Brain microvascular endothelial cell (primary cell): ENCODE data around the gene MSTN.

Experiments
- DNase-seq: peaks from one replicate; pipeline ENCODE4 v3.0.0-alpha.2; 2020
- H3K27ac ChIP-seq: fragments of 250-450 bp; sonication (Bioruptor Pico); 2 replicates; pipeline ENCODE4 v1.5.1; 2020; ENCODE audit warnings: mild to moderate bottlenecking, moderate library complexity
- H3K27me3 ChIP-seq: fragments of 250-450 bp; sonication (Bioruptor Pico); replicated peaks from 2 replicates; pipeline ENCODE4 v1.5.1; 2020; ENCODE audit warnings: mild to moderate bottlenecking
- H3K36me3 ChIP-seq: fragments of 250-450 bp; sonication (Bioruptor Pico); replicated peaks from 2 replicates; pipeline ENCODE4 v1.5.1; 2020; ENCODE audit warnings: mild to moderate bottlenecking
- H3K4me3 ChIP-seq: 2 replicates; pipeline ENCODE4 v1.5.1; 2011; ENCODE audit warnings: low read depth, mild to moderate bottlenecking, control low read depth, low read length, moderate library complexity
- CTCF ChIP-seq: IDR thresholded peaks from 2 replicates; pipeline ENCODE4 v1.5.1; 2011; ENCODE audit warnings: low read depth, mild to moderate bottlenecking, moderate library complexity, low read length, control low read depth, inconsistent platforms; ENCODE audit errors: missing control alignments
- in situ Hi-C: cut with HindIII; loops from 2 replicates; pipeline ENCODE4 v1.10.0; 2017; ENCODE audit warnings: low sequenced_read_pairs, low pct_ligation_motif_present

Gene MSTN

GRCh38 chr2:190094316-190094871 lies 31.9 kb upstream of the MSTN start:
- no peaks in the 10 kb centered on the region for H3K27me3 ChIP-seq
- no peaks in the 10 kb centered on the region for H3K36me3 ChIP-seq
- H3K27ac ChIP-seq = no peak overlapping the region
- in situ Hi-C loops = no loop called here
- no peak for TF ChIP-seq CTCF
- H3K4me3 ChIP-seq = no peak overlapping the region
- no peak for DNase-seq

- DNase-seq = no peak
- no peaks in the 10 kb centered on the region for H3K27me3 ChIP-seq
- TF ChIP-seq CTCF = no peak
- in situ Hi-C loops = no loop called here
- no peak overlapping the region for H3K4me3 ChIP-seq
- no peaks in the 10 kb centered on the region for H3K36me3 ChIP-seq
- H3K27ac ChIP-seq = no peak overlapping the region
Measured at GRCh38 chr2:190093793-190094192, 31.3 kb upstream of the MSTN start.

GRCh38 chr2:190090148-190090547 lies 27.6 kb upstream of the MSTN start:
- TF ChIP-seq CTCF = no peak
- H3K27me3 ChIP-seq = no peaks in the 10 kb centered on the region
- no peaks in the 10 kb centered on the region for H3K36me3 ChIP-seq
- no peak overlapping the region for H3K27ac ChIP-seq
- no peak overlapping the region for H3K4me3 ChIP-seq
- in situ Hi-C loops = no loop called here
- no peak for DNase-seq

GRCh38 chr2:190088917-190089316 lies 26.4 kb upstream of the MSTN start:
- in situ Hi-C loops = no loop called here
- H3K27me3 ChIP-seq = no peaks in the 10 kb centered on the region
- peak; percentile 75 for TF ChIP-seq CTCF
- no peak overlapping the region for H3K27ac ChIP-seq
- peak; percentile 67 for DNase-seq
- no peaks in the 10 kb centered on the region for H3K36me3 ChIP-seq
- no peak overlapping the region for H3K4me3 ChIP-seq

GRCh38 chr2:190084704-190085103 lies 22.2 kb upstream of the MSTN start:
- in situ Hi-C loops = no loop called here
- Histone ChIP-seq H3K27ac (no peak overlapping the region), H3K4me3 (no peak overlapping the region), H3K27me3 (no peaks in the 10 kb centered on the region), H3K36me3 (no peaks in the 10 kb centered on the region)
- no peak for DNase-seq
- TF ChIP-seq CTCF = peak; percentile 32

GRCh38 chr2:190082118-190082517 lies 19.6 kb upstream of the MSTN start:
- Histone ChIP-seq H3K27ac (no peak overlapping the region), H3K4me3 (no peak overlapping the region), H3K36me3 (no peaks in the 10 kb centered on the region), H3K27me3 (no peaks in the 10 kb centered on the region)
- DNase-seq = no peak
- no peak for TF ChIP-seq CTCF
- in situ Hi-C loops = no loop called here
